Nucleus accumbens (tissue), 56 donors: ENCODE measurements around the gene ZNF837.

Source experiments
- DNase-seq, 56 donors: peaks; one replicate each; lab custom pipeline; 2025; lab: John Stamatoyannopoulos, UW

ZNF837 gene

DNA sequence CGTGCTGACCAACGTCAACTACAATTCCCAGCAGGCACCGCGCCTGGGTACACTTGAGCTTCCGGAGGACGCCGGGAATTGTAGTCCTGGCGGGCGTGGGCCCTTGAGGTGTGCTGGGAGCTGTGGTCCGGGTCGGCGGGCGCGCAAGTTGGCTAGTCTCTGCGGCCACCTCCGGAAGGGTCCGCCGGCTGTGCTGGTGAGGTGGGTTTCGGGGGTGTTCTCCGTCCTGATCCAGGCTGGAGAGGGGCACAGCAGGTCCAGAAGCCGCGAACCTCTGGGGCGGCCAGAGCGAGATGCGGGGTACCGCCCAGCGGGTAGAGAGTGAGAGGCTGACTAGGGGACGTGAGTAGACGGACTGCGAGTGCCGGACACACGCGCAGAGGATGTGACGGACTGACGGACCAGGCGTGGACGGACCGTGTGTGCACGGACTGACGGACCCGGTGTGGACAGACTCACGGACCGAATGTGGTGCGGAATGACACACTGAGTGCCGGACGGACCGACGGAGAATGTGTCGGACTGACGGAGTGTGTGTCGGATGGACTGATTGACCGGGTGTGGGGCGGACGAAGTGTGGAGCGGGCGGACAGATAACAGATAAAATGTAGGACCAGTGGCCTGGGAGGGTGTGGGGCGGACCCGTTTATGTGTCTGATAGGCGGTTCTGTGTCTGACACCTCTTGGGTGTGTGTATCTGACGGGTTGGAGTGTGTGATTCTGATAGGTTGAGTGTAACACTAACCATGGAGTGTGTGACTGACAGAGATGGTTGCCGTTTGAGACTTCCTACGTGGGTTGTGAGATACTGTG, 53.7 kb downstream of the ZNF837 start, which contains the start of gene ZSCAN22:
Gene ZSCAN22 (plus strand): TSS at position 81 of the 813 bp plus-strand sequence. CDS start 7,809 bp downstream, outside the sequence.
- DNase-seq = peak; percentile 65 to 99 (median 96)

- peak in 1 of 56 donors; percentile 57 for DNase-seq
These were observed 54.3 kb downstream of the ZNF837 start for GRCh38 chr19:58326501-58326913.

GRCh38 chr19:58325311-58326022, 55.4 kb downstream of the ZNF837 start:
- no peak for DNase-seq

- no peak for DNase-seq
These were observed 61.6 kb downstream of the ZNF837 start for GRCh38 chr19:58319241-58319640.

GRCh38 chr19:58318297-58318696, 62.5 kb downstream of the ZNF837 start:
- no peak for DNase-seq
